Lower leg skin (tissue), 4 donors: Measurements from ENCODE around the gene GAD2. TPM values are rescaled to one million over a fixed set of nuclear protein-coding genes. Genes with fewer than 3 reads are reported as not detected.

Experiments used
- DNase-seq, 2 donors: peaks; one replicate each; pipeline ENCODE4 v3.0.0-alpha.2; 2019; ENCODE audit warnings: low spot score in 2 of 2
- H3K4me3 ChIP-seq: fragments of 200-600 bp; sonication (generic); 2 replicates; pipeline ENCODE4 v1.5.1; 2017; ENCODE audit warnings: mild to moderate bottlenecking, low read depth; ENCODE audit not compliant: poor library complexity, severe bottlenecking
- CTCF ChIP-seq, 3 donors: fragments of 450-650 bp; IDR thresholded peaks; one replicate each; pipeline ENCODE4 v1.5.1; 2016; ENCODE audit warnings: antibody characterized with exemption in 3 of 3, mild to moderate bottlenecking in 3 of 3, moderate library complexity in 2 of 3
- POLR2A ChIP-seq, 2 donors: fragments of 450-650 bp; IDR thresholded peaks; one replicate each; pipeline ENCODE4 v1.6.1; 2016 to 2017; ENCODE audit warnings: antibody characterized with exemption in 2 of 2, mild to moderate bottlenecking in 1 of 2, moderate library complexity in 1 of 2
- WGBS, 2 donors: methylation state at CpG; one replicate each; pipeline ENCODE4 v1.1.5; 2018; 5-methylcytosine and 5-hydroxymethylcytosine counted together
- intact Hi-C: fragments of 100-400 bp; cut with DNase I; formaldehyde crosslinking; loops from one replicate; pipeline ENCODE4 v1.15.0; 2023; ENCODE audit warnings: low total_unique reads
- total RNA-seq, 4 donors: library from RNA; depleted of rRNA; stranded (reverse); fragments of >200 nt; gene quantifications; one replicate each; pipeline ENCODE4 v1.1.0, GENCODE V29; 2016

GAD2 gene
- total RNA-seq, 4 donors from 2014 or later: 0.51 TPM; not detected in 3

DNA sequence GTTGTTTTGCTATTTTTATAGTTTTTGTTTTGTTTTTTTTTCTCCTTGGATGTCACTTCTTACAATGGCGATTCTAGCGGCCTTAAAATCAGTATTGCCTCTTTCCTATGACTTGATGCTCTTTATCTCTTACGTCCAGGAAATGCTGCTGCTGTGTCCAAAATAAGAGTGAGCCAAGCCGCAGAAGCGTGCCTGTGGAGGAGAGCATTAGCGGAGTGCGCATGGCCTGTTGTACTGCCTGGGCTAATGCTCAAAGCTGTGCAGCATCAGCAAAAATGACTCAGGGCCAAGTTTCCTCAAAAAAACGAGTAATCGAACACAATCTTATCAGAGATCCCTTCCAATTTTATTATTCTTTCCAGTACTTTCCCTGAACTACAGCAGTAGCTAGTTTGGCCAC is 18.5 kb upstream of the GAD2 start:
- TF ChIP-seq POLR2A (IDR thresholded peaks at IDR 0.05) (no peak), CTCF (IDR thresholded peaks at IDR 0.05) (no peak)
- intact Hi-C loops: no loop called here
- WGBS, 2 donors: 89 to 92% methylated on average over 9 of the region's 9 CpGs
- no peak for DNase-seq
- no peak overlapping the region for H3K4me3 ChIP-seq

- H3K4me3 ChIP-seq: no peak overlapping the region
- no peak for DNase-seq
- 32 to 35% methylated on average over 4 of the region's 4 CpGs for WGBS, 2 donors
- TF ChIP-seq POLR2A (IDR thresholded peaks at IDR 0.05) (no peak), CTCF (IDR thresholded peaks at IDR 0.05) (no peak)
- intact Hi-C loops: no loop called here
These were observed 16.7 kb upstream of the GAD2 start for GRCh38 chr10:26199841-26200240.

DNA sequence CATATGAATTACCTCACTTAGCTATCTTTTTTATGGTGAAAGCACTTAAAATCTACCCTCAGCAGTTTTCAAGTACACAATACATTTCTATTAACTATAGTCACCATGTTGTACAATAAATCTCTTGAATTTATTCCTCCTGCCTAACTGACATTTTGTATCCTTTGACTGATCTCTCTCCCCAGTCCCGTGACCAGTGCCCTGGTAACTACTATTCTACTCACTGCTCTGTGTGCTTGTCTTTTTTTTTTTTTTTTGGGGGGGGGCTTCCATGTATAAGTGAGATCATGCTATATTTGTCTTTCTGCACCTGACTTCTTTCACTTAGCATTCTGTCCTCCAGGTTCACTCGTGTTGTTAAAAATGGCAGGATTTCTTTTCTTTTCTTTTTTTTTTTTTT is 11.4 kb upstream of the GAD2 start:
- WGBS, 2 donors: 51 to 76% methylated on average over 2 of the region's 2 CpGs
- no peak overlapping the region for H3K4me3 ChIP-seq
- TF ChIP-seq CTCF (IDR thresholded peaks at IDR 0.05) (no peak), POLR2A (IDR thresholded peaks at IDR 0.05) (no peak)
- intact Hi-C loops: no loop called here
- no peak for DNase-seq

- WGBS, 2 donors: 7 to 9% methylated on average over 22 to 36 of the region's 37 CpGs
- DNase-seq: no peak
- intact Hi-C loops: no loop called here
- no peak overlapping the region for H3K4me3 ChIP-seq
- TF ChIP-seq CTCF (IDR thresholded peaks at IDR 0.05) (no peak), POLR2A (IDR thresholded peaks at IDR 0.05) (no peak)
These were observed 4.7 kb upstream of the GAD2 start for GRCh38 chr10:26211781-26212444.

GRCh38 chr10:26212511-26212910 is 4.1 kb upstream of the GAD2 start:
- 3 to 5% methylated on average over 12 of the region's 12 CpGs for WGBS, 2 donors
- no peak overlapping the region for H3K4me3 ChIP-seq
- DNase-seq: no peak
- TF ChIP-seq POLR2A (IDR thresholded peaks at IDR 0.05): no peak
- TF ChIP-seq CTCF (IDR thresholded peaks at IDR 0.05): no peak
- intact Hi-C loops: no loop called here
